Activated CD8-positive, alpha-beta memory T cell treated with anti-CD3 and anti-CD28 coated beads, Interleukin-2, amount 50 U/mL, for 24 hours (primary cell): Measurements from ENCODE around the gene DNMBP.

Experiments
- DNase-seq: peaks from one replicate; pipeline ENCODE4 v3.0.0-alpha.2; 2020; ENCODE audit errors: extremely low read depth

The DNMBP gene

GRCh38 chr10:100009793-100010676 is at the start of gene DNMBP:
Gene DNMBP, minus strand, starts transcription at chr10:100009947. Its CDS starts 37,823 bp downstream, at chr10:99972124.
- peak; percentile 32 for DNase-seq

- DNase-seq, result no peak
Observed at GRCh38 chr10:100057948-100058347, 48.2 kb upstream of the DNMBP start.

GRCh38 chr10:100053686-100054460 is 44.1 kb upstream of the DNMBP start:
- no peak for DNase-seq

- peak; percentile 71 for DNase-seq
Observed at GRCh38 chr10:100046021-100046486, 36.3 kb upstream of the DNMBP start.

- DNase-seq, result no peak
Observed at GRCh38 chr10:100045592-100045991, 35.8 kb upstream of the DNMBP start.

- DNase-seq, result no peak
Observed at GRCh38 chr10:100043796-100044195, 34.0 kb upstream of the DNMBP start.

- no peak for DNase-seq
Observed at GRCh38 chr10:100043344-100043743, 33.6 kb upstream of the DNMBP start.

GRCh38 chr10:100041306-100042002 is 31.7 kb upstream of the DNMBP start:
- DNase-seq, result no peak

GRCh38 chr10:100038561-100039071 is 28.9 kb upstream of the DNMBP start:
- DNase-seq, result no peak

GRCh38 chr10:100037758-100038315 is 28.1 kb upstream of the DNMBP start:
- no peak for DNase-seq

- DNase-seq, result no peak
Observed at GRCh38 chr10:100036850-100037249, 27.1 kb upstream of the DNMBP start.

- no peak for DNase-seq
Observed at GRCh38 chr10:100033766-100034418, 24.1 kb upstream of the DNMBP start.

GRCh38 chr10:100027416-100027815 is 17.7 kb upstream of the DNMBP start:
- DNase-seq, result no peak

GRCh38 chr10:100025576-100025975 is 15.8 kb upstream of the DNMBP start:
- DNase-seq, result no peak

- DNase-seq, result no peak
Observed at GRCh38 chr10:100024748-100025147, 15.0 kb upstream of the DNMBP start.

GRCh38 chr10:100022403-100022802 is 12.7 kb upstream of the DNMBP start:
- no peak for DNase-seq

- DNase-seq, result no peak
Observed at GRCh38 chr10:100021322-100021721, 11.6 kb upstream of the DNMBP start.

- DNase-seq, result no peak
Observed at GRCh38 chr10:100020886-100021253, 11.1 kb upstream of the DNMBP start.

- no peak for DNase-seq
Observed at GRCh38 chr10:100020142-100020885, 10.6 kb upstream of the DNMBP start.

- no peak for DNase-seq
Observed at GRCh38 chr10:100019787-100020141, 10.0 kb upstream of the DNMBP start.
